ENCODE data around the gene GNGT1.

GRCh38 chr7:93902777-93903423, 3.5 kb upstream of the GNGT1 start:
- TF ChIP-seq POLR2A (IDR thresholded peaks at IDR 0.05): no peak
- peak; percentile 20 to 69 (median 45) for TF ChIP-seq CTCF (IDR thresholded peaks at IDR 0.05)
